Caco-2 (cell line): Measurements from ENCODE around the gene ALDH1A3. TPM values are rescaled to one million over a fixed set of nuclear protein-coding genes. Genes with fewer than 3 reads are reported as not detected.

ENCODE experiments used
- BruUV-seq: library from RNA; stranded (reverse); fragments of 400-500 nt; replicated peaks from 2 replicates; lab custom pipeline; 2021; lab: Mats Ljungman, UMichigan
- CTCF ChIA-PET: fragments of 300-600 bp; sonication (Branson Sonifier 250); formaldehyde crosslinking; loops from one replicate; lab custom pipeline; 2022; ENCODE audit warnings: antibody characterized with exemption; lab: Charles Lee
- POLR2A ChIA-PET: fragments of 300-600 bp; sonication (Branson Sonifier 250); formaldehyde crosslinking; loops from one replicate; lab custom pipeline; 2022; ENCODE audit warnings: antibody characterized with exemption; lab: Charles Lee
- DNase-seq, 2 experiments: peaks; one replicate each; pipeline versions ENCODE4 v3.0.0 to v3.0.0-alpha.2; 2020 to 2022
- H3K27me3 ChIP-seq: replicated peaks from 2 replicates; pipeline ENCODE4 v1.6.0; 2011; ENCODE audit warnings: low read length; ENCODE audit not compliant: control insufficient read depth, insufficient read depth
- H3K36me3 ChIP-seq: 2 replicates; pipeline ENCODE4 v1.5.1; 2011; ENCODE audit warnings: low read length; ENCODE audit not compliant: control insufficient read depth, insufficient read depth
- H3K4me1 ChIP-seq: fragments of 250-450 bp; sonication (Bioruptor Pico); 2 replicates; pipeline ENCODE4 v1.5.1; 2020; ENCODE audit warnings: mild to moderate bottlenecking
- H3K4me3 ChIP-seq: 2 replicates; pipeline ENCODE4 v1.5.1; 2011; ENCODE audit warnings: low read depth, mild to moderate bottlenecking, control low read depth, low read length
- H3K9me3 ChIP-seq: fragments of 250-450 bp; sonication (Bioruptor Pico); 2 replicates; pipeline ENCODE4 v1.5.1; 2020; ENCODE audit warnings: mild to moderate bottlenecking, moderate library complexity
- H3K27ac Mint-ChIP-seq: one replicate; pipeline ENCODE4 v1.8.0; 2022; ENCODE audit warnings: mixed read lengths; ENCODE audit not compliant: unreplicated experiment
- H3K27me3 Mint-ChIP-seq: one replicate; pipeline ENCODE4 v1.8.0; 2022; ENCODE audit warnings: mixed read lengths; ENCODE audit not compliant: insufficient read depth, unreplicated experiment
- H3K36me3 Mint-ChIP-seq: one replicate; pipeline ENCODE4 v1.8.0; 2022; ENCODE audit warnings: mild to moderate bottlenecking, mixed read lengths; ENCODE audit not compliant: insufficient read depth, unreplicated experiment
- H3K4me1 Mint-ChIP-seq: one replicate; pipeline ENCODE4 v1.8.0; 2022; ENCODE audit warnings: low read depth, mixed read lengths; ENCODE audit not compliant: unreplicated experiment
- H3K4me3 Mint-ChIP-seq: one replicate; pipeline ENCODE4 v1.8.0; 2022; ENCODE audit warnings: mild to moderate bottlenecking, moderate library complexity, mixed read lengths; ENCODE audit not compliant: unreplicated experiment
- H3K9me3 Mint-ChIP-seq: one replicate; pipeline ENCODE4 v1.8.0; 2022; ENCODE audit warnings: mixed read lengths; ENCODE audit not compliant: unreplicated experiment
- intact Hi-C: fragments of 100-400 bp; cut with micrococcal nuclease; formaldehyde crosslinking; loops from one replicate; pipeline ENCODE4 v1.10.0; 2022; ENCODE audit not compliant: unreplicated experiment
- total RNA-seq: library from RNA; stranded (reverse); gene quantifications from 2 replicates; pipeline ENCODE4 v1.2.3, GENCODE V29; 2022
- TF ChIP-seq, protein P1 (sequence below), 2 experiments: fragments of 200-600 bp in 1 of 2; IDR thresholded peaks; 1 replicate in 1 of 2; 2 replicates in 1 of 2; pipeline versions ENCODE4 v1.5.1 to v1.8.0; 2011 to 2022; ENCODE audit warnings: antibody characterized with exemption in 1 of 2, control low read depth in 1 of 2, inconsistent platforms in 1 of 2, low read depth in 1 of 2, low read length in 1 of 2, mild to moderate bottlenecking in 1 of 2, moderate library complexity in 1 of 2; ENCODE audit not compliant: insufficient read depth in 1 of 2, severe bottlenecking in 1 of 2, unreplicated experiment in 1 of 2

ALDH1A3 gene
- total RNA-seq, 1 experiment from 2014 or later: 6.6 TPM

DNA sequence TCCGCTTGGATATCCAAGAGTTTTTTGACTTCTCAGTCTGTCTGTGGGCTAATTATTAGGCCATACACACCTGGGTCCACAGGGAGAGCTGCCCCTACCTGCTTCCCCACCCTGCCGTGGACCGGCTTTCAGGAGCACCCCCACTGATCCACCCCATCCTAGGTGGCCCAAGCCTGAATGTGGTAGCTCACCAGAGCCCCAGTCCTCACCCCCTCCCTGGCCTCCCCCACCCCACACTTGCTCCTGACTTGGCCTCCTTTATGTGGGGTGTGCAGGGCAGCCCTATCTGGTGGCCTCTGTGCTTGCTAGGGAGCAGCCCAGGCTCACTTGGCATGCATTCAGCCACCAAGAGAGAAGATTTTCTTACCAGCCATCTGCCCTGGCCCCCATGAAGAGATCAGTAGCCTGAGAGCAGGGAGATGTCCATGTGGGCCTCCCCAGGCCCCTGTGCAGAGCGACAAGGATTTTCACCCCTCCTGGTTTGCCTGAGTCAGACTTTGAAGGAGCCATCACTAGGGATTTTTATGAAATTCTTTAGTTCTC, 50.7 kb downstream of the ALDH1A3 start:
- ChIA-PET POLR2A (no interaction called here), CTCF (no interaction called here)
- Mint-ChIP-seq H3K36me3 (peaks cover 12% of the 10 kb centered on the region), H3K4me1 (peaks cover 21% of the 10 kb centered on the region), H3K9me3 (no peaks in the 10 kb centered on the region), H3K27me3 (no peaks in the 10 kb centered on the region), H3K27ac (no peak overlapping the region), H3K4me3 (no peak overlapping the region)
- no peaks in the 10 kb centered on the region for H3K9me3 ChIP-seq
- no peak overlapping the region for H3K4me3 ChIP-seq
- H3K36me3 ChIP-seq: no peaks in the 10 kb centered on the region; the same call in none of the 2 replicates
- no peaks in the 10 kb centered on the region for H3K27me3 ChIP-seq
- DNase-seq: no peak
- H3K4me1 ChIP-seq: peaks cover 14% of the 10 kb centered on the region
- TF ChIP-seq, protein P1, sequence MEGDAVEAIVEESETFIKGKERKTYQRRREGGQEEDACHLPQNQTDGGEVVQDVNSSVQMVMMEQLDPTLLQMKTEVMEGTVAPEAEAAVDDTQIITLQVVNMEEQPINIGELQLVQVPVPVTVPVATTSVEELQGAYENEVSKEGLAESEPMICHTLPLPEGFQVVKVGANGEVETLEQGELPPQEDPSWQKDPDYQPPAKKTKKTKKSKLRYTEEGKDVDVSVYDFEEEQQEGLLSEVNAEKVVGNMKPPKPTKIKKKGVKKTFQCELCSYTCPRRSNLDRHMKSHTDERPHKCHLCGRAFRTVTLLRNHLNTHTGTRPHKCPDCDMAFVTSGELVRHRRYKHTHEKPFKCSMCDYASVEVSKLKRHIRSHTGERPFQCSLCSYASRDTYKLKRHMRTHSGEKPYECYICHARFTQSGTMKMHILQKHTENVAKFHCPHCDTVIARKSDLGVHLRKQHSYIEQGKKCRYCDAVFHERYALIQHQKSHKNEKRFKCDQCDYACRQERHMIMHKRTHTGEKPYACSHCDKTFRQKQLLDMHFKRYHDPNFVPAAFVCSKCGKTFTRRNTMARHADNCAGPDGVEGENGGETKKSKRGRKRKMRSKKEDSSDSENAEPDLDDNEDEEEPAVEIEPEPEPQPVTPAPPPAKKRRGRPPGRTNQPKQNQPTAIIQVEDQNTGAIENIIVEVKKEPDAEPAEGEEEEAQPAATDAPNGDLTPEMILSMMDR (IDR thresholded peaks at IDR 0.05; ENCODE audit: insufficient read depth in 1 of 2, low read depth in 1 of 2, low read length in 1 of 2, severe bottlenecking in 1 of 2, unreplicated experiment in 1 of 2): no peak
- intact Hi-C loops: no loop called here
- no TSS peak for BruUV-seq

DNA sequence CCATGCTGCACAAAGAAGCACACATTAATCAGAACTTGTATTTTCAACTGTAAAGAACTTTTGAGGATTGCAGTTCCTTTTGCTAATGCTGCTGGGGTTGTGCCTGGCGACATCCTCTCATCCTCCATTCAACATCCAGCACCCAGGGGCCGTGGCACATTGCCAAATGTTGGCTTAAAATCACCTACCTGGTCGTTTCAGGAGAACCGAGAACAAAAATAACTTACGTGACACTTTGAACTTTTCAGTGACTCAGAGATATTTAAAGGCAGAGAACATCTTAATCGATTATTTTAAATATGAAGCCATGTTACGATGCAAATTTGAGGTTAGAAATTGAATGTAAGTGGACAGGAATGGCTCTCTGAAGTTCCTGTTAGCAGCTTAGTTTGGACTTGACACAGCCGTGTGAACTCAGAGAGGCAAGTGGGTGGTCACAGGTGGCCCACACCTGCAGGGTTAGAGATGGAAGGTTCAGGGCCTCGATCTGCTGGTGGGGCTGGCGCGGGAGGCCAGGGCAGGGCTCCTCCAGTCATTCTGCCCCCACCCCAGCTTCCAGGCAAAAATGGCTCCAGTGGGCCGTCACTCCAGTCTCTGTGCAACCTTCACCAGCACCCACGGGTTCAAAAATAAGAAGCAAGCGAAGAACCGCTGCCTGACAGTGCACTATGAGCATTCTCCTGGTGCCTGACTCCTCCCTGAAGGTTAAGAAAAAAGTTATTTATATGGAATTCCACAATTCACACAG, 51.7 kb downstream of the ALDH1A3 start:
- TF ChIP-seq, protein P1 (IDR thresholded peaks at IDR 0.05; ENCODE audit: insufficient read depth in 1 of 2, low read depth in 1 of 2, low read length in 1 of 2, severe bottlenecking in 1 of 2, unreplicated experiment in 1 of 2): no peak
- Mint-ChIP-seq H3K27me3 (no peaks in the 10 kb centered on the region), H3K4me3 (no peak overlapping the region), H3K9me3 (no peaks in the 10 kb centered on the region), H3K27ac (no peak overlapping the region), H3K36me3 (peaks cover 12% of the 10 kb centered on the region), H3K4me1 (peaks cover 21% of the 10 kb centered on the region)
- H3K27me3 ChIP-seq: no peaks in the 10 kb centered on the region
- ChIA-PET POLR2A (no interaction called here), CTCF (no interaction called here)
- no peak for DNase-seq
- H3K9me3 ChIP-seq: no peaks in the 10 kb centered on the region
- no peaks in the 10 kb centered on the region; the same call in 1 of the 2 replicates for H3K36me3 ChIP-seq
- H3K4me1 ChIP-seq: peaks cover 14% of the 10 kb centered on the region
- no peak overlapping the region for H3K4me3 ChIP-seq
- BruUV-seq: no TSS peak
- intact Hi-C loops: no loop called here

DNA sequence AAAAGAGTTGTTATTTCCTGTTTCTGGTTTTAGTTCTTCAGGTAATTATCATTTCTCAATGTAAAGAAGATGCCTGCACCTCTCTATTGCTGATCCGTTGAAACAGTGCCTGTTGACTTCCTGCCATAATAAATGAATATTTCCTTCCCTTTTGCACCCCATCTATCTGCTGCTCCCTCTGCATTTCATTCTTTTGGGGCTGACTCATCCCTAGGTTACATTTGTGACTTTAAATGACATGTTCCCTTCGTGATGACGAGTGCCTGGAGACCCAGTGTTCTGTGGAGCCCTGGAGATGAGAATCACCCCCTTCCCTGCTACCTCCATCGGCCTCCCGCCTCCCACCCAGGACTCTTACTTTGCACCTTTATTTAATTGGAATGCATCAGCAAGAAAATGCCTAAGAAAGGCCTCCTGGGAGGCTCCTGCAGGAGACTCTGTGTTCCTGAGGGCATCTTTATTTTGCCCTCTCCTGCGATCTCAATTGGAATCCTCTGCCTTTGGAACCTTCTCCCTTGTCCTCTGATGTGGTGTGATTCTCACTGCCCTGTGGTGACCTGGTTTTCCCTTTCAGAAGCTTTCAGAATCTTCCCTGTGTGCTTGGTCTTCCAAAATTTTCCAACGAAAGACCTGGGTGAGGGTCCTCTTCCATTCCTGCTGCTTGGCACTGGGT, 53.2 kb downstream of the ALDH1A3 start:
- BruUV-seq: no TSS peak
- no peaks in the 10 kb centered on the region; the same call in 1 of the 2 replicates for H3K36me3 ChIP-seq
- H3K9me3 ChIP-seq: no peaks in the 10 kb centered on the region
- H3K27ac Mint-ChIP-seq: no peak overlapping the region
- H3K27me3 Mint-ChIP-seq: no peaks in the 10 kb centered on the region
- intact Hi-C loops: no loop called here
- ChIA-PET CTCF (no interaction called here), POLR2A (no interaction called here)
- H3K36me3 Mint-ChIP-seq: peaks cover 8% of the 10 kb centered on the region
- H3K4me1 Mint-ChIP-seq: peaks cover 21% of the 10 kb centered on the region
- no peaks in the 10 kb centered on the region for H3K9me3 Mint-ChIP-seq
- no peaks in the 10 kb centered on the region for H3K27me3 ChIP-seq
- DNase-seq: no peak
- TF ChIP-seq, protein P1 (IDR thresholded peaks at IDR 0.05; ENCODE audit: insufficient read depth in 1 of 2, low read depth in 1 of 2, low read length in 1 of 2, severe bottlenecking in 1 of 2, unreplicated experiment in 1 of 2): no peak
- no peak overlapping the region for H3K4me3 Mint-ChIP-seq
- peaks cover 14% of the 10 kb centered on the region for H3K4me1 ChIP-seq
- no peak overlapping the region for H3K4me3 ChIP-seq
